Ovary (tissue), 3 donors: ENCODE results near the gene CPLANE2.

ENCODE experiments used
- EP300 ChIP-seq: sonication (generic); formaldehyde crosslinking; IDR thresholded peaks from one replicate; pipeline ENCODE4 v1.6.1; 2017; ENCODE audit warnings: antibody characterized with exemption
- POLR2A ChIP-seq: fragments of 450-650 bp; IDR thresholded peaks from one replicate; pipeline ENCODE4 v1.6.1; 2017; ENCODE audit warnings: antibody characterized with exemption, mild to moderate bottlenecking, moderate library complexity
- TF ChIP-seq, protein P1 (sequence below), 3 donors: fragments of 450-650 bp in 2 of 3; fragments of 200-600 bp in 1 of 3; IDR thresholded peaks; one replicate each; pipeline versions ENCODE4 v1.5.1 to v1.8.0; 2016 to 2022; ENCODE audit warnings: antibody characterized with exemption in 3 of 3, mild to moderate bottlenecking in 1 of 3
- donor health status: DM: no; HTN: no; CAD: no.

DNA sequence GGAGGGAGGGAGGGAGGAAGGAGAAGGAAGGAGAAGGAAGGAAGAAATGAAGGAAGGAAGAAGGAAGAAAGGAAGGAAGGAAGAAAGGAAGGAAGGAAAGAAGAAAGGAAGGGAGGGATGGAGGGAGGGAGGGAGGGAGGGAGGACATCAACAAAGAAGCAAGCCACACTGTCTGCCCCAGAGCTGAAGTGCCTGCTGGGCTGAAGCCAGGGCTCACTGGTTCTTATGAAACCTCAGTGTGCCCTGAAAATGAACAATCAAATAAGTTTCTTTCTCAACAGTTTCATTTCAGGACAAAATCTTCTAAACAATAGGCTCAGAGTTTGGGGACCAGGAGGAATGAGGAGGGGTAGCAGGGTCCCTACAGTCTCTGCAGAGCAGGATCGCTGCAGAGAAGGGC is 45.7 kb downstream of the CPLANE2 start:
- TF ChIP-seq, protein P1, sequence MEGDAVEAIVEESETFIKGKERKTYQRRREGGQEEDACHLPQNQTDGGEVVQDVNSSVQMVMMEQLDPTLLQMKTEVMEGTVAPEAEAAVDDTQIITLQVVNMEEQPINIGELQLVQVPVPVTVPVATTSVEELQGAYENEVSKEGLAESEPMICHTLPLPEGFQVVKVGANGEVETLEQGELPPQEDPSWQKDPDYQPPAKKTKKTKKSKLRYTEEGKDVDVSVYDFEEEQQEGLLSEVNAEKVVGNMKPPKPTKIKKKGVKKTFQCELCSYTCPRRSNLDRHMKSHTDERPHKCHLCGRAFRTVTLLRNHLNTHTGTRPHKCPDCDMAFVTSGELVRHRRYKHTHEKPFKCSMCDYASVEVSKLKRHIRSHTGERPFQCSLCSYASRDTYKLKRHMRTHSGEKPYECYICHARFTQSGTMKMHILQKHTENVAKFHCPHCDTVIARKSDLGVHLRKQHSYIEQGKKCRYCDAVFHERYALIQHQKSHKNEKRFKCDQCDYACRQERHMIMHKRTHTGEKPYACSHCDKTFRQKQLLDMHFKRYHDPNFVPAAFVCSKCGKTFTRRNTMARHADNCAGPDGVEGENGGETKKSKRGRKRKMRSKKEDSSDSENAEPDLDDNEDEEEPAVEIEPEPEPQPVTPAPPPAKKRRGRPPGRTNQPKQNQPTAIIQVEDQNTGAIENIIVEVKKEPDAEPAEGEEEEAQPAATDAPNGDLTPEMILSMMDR (IDR thresholded peaks at IDR 0.05) = no peak
- no peak for TF ChIP-seq POLR2A
- no peak for TF ChIP-seq EP300
